Fibroblast of lung (primary cell): ENCODE measurements around the gene PKP3.

Source experiments
- CTCF ChIP-seq, 2 donors: IDR thresholded peaks in 1 of 2; conservative IDR thresholded peaks in 1 of 2; 1 replicate in 1 of 2; 2 replicates in 1 of 2; pipeline ENCODE4 v1.5.1; 2011 to 2012; ENCODE audit warnings: low read length in 2 of 2, control low read depth in 1 of 2, inconsistent platforms in 1 of 2, low read depth in 1 of 2, mild to moderate bottlenecking in 1 of 2
- EZH2 ChIP-seq: IDR thresholded peaks from 2 replicates; pipeline ENCODE4 v1.5.1; 2012; ENCODE audit warnings: low read length, control low read depth, mild to moderate bottlenecking; ENCODE audit errors: missing control alignments

GRCh38 chr11:416051-416756, 22.2 kb downstream of the PKP3 start:
- TF ChIP-seq CTCF (conservative IDR thresholded peaks at IDR 0.05 in 1 of 2, IDR thresholded peaks at IDR 0.05 in 1 of 2; ENCODE audit: low read depth in 1 of 2, low read length in 2 of 2) = no peak
- TF ChIP-seq EZH2 = no peak
